CD4-positive, alpha-beta T cell (primary cell): ENCODE measurements around the gene CDH4. TPM values are rescaled to one million over a fixed set of nuclear protein-coding genes. Genes with fewer than 3 reads are reported as not detected.

ENCODE experiments used
- ATAC-seq: fragments of 200-7000 bp; cut with Tn5 transposase; one replicate; pipeline ENCODE4 v1.10.0; 2022; ENCODE audit warnings: mild to moderate bottlenecking; ENCODE audit not compliant: poor library complexity
- CTCF ChIA-PET: fragments of 350-600 bp; sonication (Branson Sonifier 250); formaldehyde crosslinking; loops from one replicate; lab custom pipeline; 2021; ENCODE audit warnings: antibody characterized with exemption, inconsistent platforms; lab: Charles Lee
- POLR2A ChIA-PET: fragments of 350-600 bp; sonication (Branson Sonifier 250); formaldehyde crosslinking; loops from one replicate; lab custom pipeline; 2021; ENCODE audit warnings: antibody characterized with exemption, inconsistent platforms; lab: Charles Lee
- DNase-seq, 14 experiments: peaks; one replicate each; pipeline ENCODE4 v3.0.0-alpha.2; 2013 to 2020; ENCODE audit warnings: mixed read lengths in 2 of 14
- H3K27ac ChIP-seq, 2 donors: one replicate each; pipeline versions ENCODE4 v1.5.1 to v1.7.0; 2013; ENCODE audit warnings: low read length in 2 of 2, low read depth in 1 of 2, mild to moderate bottlenecking in 1 of 2
- H3K27me3 ChIP-seq, 2 experiments: 1 replicate in 1 of 2; 2 replicates in 1 of 2; pipeline versions ENCODE4 v1.6.1 to v1.7.0; 2013; ENCODE audit warnings: low read length in 2 of 2, control low read depth in 1 of 2, mild to moderate bottlenecking in 1 of 2, moderate library complexity in 1 of 2; ENCODE audit not compliant: insufficient read depth in 2 of 2, control insufficient read depth in 1 of 2
- H3K36me3 ChIP-seq: one replicate; pipeline ENCODE4 v1.6.1; 2013; ENCODE audit warnings: low read length, control low read depth; ENCODE audit not compliant: insufficient read depth
- H3K4me1 ChIP-seq: one replicate; pipeline ENCODE4 v1.6.1; 2013; ENCODE audit warnings: low read length, control low read depth; ENCODE audit not compliant: insufficient read depth
- H3K4me3 ChIP-seq: one replicate; pipeline ENCODE4 v1.5.1; 2013; ENCODE audit warnings: mild to moderate bottlenecking, low read length, moderate library complexity
- H3K9me3 ChIP-seq, 2 experiments: 1 replicate in 1 of 2; 2 replicates in 1 of 2; pipeline versions ENCODE4 v1.6.1 to v1.7.0; 2013; ENCODE audit warnings: low read length in 2 of 2, mild to moderate bottlenecking in 2 of 2, control low read depth in 1 of 2, moderate library complexity in 1 of 2; ENCODE audit not compliant: control insufficient read depth in 1 of 2, insufficient read depth in 1 of 2
- H3K27ac Mint-ChIP-seq: one replicate; pipeline ENCODE4 v1.8.0; 2020; ENCODE audit warnings: mixed read lengths
- H3K27me3 Mint-ChIP-seq: one replicate; pipeline ENCODE4 v1.8.0; 2021; ENCODE audit warnings: mixed read lengths
- H3K36me3 Mint-ChIP-seq: one replicate; pipeline ENCODE4 v1.8.0; 2021; ENCODE audit warnings: low read depth, mixed read lengths
- H3K4me1 Mint-ChIP-seq: one replicate; pipeline ENCODE4 v1.8.0; 2021; ENCODE audit warnings: low read depth, mixed read lengths
- H3K4me3 Mint-ChIP-seq: one replicate; pipeline ENCODE4 v1.8.0; 2020; ENCODE audit warnings: mild to moderate bottlenecking, mixed read lengths
- H3K9me3 Mint-ChIP-seq: one replicate; pipeline ENCODE4 v1.8.0; 2020; ENCODE audit warnings: mixed read lengths
- intact Hi-C, 2 experiments: fragments of 100-400 bp; cut with DNase I in 1 of 2; cut with micrococcal nuclease in 1 of 2; formaldehyde crosslinking; loops; one replicate each; pipeline versions ENCODE4 v1.15.1 to v1.9.0; 2023 to 2025; cut with DNase I, micrococcal nuclease
- total RNA-seq, 174 experiments: library from RNA in 2 of 174; stranded (reverse) in 2 of 174; gene quantifications; one replicate each; pipeline ENCODE4 v1.2.3 and lab custom pipeline; 2021 to 2026
- TF ChIP-seq, protein P1 (sequence below): fragments of 200-600 bp; IDR thresholded peaks from one replicate; pipeline ENCODE4 v1.8.0; 2022; ENCODE audit warnings: antibody characterized with exemption, mild to moderate bottlenecking

CDH4 gene
- total RNA-seq, 2 experiments from 2014 or later = 0.11 TPM

DNA sequence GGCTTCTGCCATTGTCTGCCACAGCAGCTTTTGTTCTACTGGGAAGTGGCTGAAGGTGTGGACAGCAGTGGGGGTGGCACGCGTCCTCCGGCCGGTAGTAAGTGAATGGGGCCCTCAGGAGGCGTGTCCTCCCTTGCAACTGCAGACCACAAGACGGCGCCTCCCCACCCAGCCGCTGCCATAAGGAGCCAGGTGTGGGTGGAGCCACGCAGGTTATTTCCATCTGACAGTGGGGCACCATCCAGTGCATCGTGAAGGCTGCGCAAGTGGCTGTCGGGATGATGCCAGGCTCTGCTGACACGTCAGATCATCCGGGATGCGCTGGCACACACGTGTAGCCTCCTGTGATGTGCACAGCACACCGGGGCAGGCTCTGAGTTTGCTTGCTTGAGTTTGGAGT is 379.7 kb downstream of the CDH4 start:
- Histone ChIP-seq H3K4me1 (no peaks in the 10 kb centered on the region), H3K4me3 (no peak overlapping the region), H3K9me3 (peaks cover 0 to 35% of the 10 kb centered on the region in 2 experiments), H3K27me3 (no peaks in the 10 kb centered on the region), H3K36me3 (no peaks in the 10 kb centered on the region), H3K27ac (no peak overlapping the region)
- intact Hi-C loops = no loop called here
- Mint-ChIP-seq H3K27ac (no peak overlapping the region), H3K9me3 (no peaks in the 10 kb centered on the region), H3K36me3 (no peaks in the 10 kb centered on the region), H3K27me3 (no peaks in the 10 kb centered on the region), H3K4me3 (no peak overlapping the region), H3K4me1 (no peaks in the 10 kb centered on the region)
- ATAC-seq (no peak), DNase-seq (no peak)
- TF ChIP-seq, protein P1, sequence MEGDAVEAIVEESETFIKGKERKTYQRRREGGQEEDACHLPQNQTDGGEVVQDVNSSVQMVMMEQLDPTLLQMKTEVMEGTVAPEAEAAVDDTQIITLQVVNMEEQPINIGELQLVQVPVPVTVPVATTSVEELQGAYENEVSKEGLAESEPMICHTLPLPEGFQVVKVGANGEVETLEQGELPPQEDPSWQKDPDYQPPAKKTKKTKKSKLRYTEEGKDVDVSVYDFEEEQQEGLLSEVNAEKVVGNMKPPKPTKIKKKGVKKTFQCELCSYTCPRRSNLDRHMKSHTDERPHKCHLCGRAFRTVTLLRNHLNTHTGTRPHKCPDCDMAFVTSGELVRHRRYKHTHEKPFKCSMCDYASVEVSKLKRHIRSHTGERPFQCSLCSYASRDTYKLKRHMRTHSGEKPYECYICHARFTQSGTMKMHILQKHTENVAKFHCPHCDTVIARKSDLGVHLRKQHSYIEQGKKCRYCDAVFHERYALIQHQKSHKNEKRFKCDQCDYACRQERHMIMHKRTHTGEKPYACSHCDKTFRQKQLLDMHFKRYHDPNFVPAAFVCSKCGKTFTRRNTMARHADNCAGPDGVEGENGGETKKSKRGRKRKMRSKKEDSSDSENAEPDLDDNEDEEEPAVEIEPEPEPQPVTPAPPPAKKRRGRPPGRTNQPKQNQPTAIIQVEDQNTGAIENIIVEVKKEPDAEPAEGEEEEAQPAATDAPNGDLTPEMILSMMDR = no peak
- ChIA-PET POLR2A (no interaction called here), CTCF (no interaction called here)

DNA sequence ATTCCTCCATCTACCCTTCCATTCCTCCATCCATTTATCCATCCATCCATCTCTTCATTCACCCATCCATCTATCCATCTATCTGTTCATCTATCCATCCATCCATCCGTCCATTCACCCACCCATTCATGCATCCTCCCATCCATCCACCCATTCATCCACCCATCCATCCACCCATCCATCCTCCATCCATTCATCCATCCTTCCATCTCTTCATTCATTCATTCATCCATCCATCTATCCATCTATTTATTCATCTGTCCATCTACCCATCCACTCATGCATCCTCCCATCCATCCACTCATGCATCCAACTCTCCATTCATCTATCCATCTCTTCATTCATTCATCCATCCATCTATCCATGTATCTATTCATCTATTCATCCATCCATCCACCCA is 380.9 kb downstream of the CDH4 start:
- ATAC-seq = no peak
- no peak overlapping the region for H3K27ac ChIP-seq
- TF ChIP-seq, protein P1 = no peak
- H3K4me3 ChIP-seq = no peak overlapping the region
- Mint-ChIP-seq H3K27me3 (no peaks in the 10 kb centered on the region), H3K9me3 (no peaks in the 10 kb centered on the region), H3K36me3 (no peaks in the 10 kb centered on the region), H3K4me3 (no peak overlapping the region), H3K4me1 (no peaks in the 10 kb centered on the region), H3K27ac (no peak overlapping the region)
- CTCF ChIA-PET = no interaction called here
- no peaks in the 10 kb centered on the region for H3K4me1 ChIP-seq
- no peaks in the 10 kb centered on the region for H3K27me3 ChIP-seq
- peaks cover 0 to 36% of the 10 kb centered on the region in 2 experiments for H3K9me3 ChIP-seq
- POLR2A ChIA-PET = no interaction called here
- no peak for DNase-seq
- intact Hi-C loops = no loop called here
- no peaks in the 10 kb centered on the region for H3K36me3 ChIP-seq

DNA sequence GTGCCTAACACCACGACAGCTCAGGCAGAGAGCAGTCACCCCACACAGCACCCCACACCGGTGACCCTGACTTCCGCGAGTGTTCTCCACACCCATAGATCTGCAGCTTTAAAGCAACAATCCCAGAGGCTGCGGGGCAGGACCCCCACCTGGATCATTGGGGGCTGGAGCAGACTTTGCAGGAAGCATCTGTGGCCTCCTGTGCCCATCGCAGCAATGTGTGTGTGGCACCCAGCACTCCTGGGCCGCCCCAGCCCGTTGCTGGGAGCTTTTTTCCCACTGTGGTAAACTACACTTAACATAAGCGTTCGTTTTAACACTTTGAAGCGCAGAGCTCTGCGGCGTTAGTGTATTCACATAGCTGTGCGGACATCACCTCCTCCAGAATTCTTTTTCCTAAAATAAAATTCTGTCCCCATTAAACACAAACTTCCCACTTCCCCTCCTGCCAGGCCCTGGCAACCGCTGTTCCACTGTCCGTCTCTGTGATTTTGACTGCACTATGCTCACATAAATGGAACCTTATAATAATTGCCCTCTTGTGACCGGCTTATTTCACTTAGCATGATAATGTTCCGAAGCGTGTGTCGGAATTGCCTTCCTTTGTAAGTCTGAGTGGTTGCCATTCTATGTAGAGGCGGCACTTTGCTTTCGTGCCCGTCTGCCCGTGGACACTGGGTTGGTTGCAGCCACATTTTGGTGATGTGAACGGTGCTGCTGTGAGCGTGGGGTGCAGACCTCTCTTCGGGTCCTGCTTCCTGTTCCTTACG is 382.5 kb downstream of the CDH4 start:
- Histone ChIP-seq H3K27ac (no peak overlapping the region), H3K27me3 (no peaks in the 10 kb centered on the region), H3K4me1 (no peaks in the 10 kb centered on the region), H3K9me3 (peaks cover 0 to 31% of the 10 kb centered on the region in 2 experiments), H3K4me3 (no peak overlapping the region), H3K36me3 (no peaks in the 10 kb centered on the region)
- no peak for DNase-seq
- Mint-ChIP-seq H3K36me3 (no peaks in the 10 kb centered on the region), H3K27me3 (no peaks in the 10 kb centered on the region), H3K4me1 (no peaks in the 10 kb centered on the region), H3K9me3 (no peaks in the 10 kb centered on the region), H3K27ac (no peak overlapping the region), H3K4me3 (no peak overlapping the region)
- TF ChIP-seq, protein P1 = no peak
- ChIA-PET CTCF (no interaction called here), POLR2A (no interaction called here)
- intact Hi-C loops = no loop called here
- ATAC-seq = no peak
